AG09309 (cell line): ENCODE data around the gene ANKRD33B.
A peak's percentile ranks its signal among the peaks of the same experiment; 100 is the strongest.

Source experiments
- DNase-seq: peaks from one replicate; pipeline ENCODE4 v3.0.0-alpha.2; 2010; ENCODE audit warnings: low read depth
- H3K4me3 ChIP-seq: 2 replicates; pipeline ENCODE4 v1.5.1; 2011; ENCODE audit warnings: mild to moderate bottlenecking, low read depth, low read length, moderate library complexity; ENCODE audit not compliant: control insufficient read depth
- TF ChIP-seq, protein P1 (sequence below): IDR thresholded peaks from 2 replicates; pipeline ENCODE4 v1.5.1; 2011; ENCODE audit warnings: mild to moderate bottlenecking, low read depth, low read length, inconsistent platforms; ENCODE audit not compliant: insufficient read depth, control insufficient read depth; ENCODE audit errors: missing control alignments

The ANKRD33B gene

DNA sequence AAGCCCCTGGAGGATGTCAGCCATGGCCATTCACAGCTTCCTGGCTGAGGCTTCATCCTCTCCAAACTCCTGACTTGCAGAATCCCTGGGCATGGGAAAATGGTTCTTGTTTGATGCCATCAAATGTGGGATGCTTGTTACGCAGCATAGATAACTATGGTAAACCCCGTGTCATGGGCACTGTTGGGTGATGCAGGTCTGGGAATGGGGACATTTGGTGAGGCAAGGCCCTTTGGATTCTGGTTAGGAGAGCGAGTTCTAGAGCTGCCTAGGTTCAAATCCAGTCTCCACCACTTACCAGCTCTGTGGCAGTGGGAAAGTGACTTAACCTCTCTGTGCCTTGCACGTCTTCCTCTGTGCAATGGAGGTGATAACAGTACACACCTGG lies 41.7 kb upstream of the ANKRD33B start:
- no peak overlapping the region for H3K4me3 ChIP-seq
- TF ChIP-seq, protein P1, sequence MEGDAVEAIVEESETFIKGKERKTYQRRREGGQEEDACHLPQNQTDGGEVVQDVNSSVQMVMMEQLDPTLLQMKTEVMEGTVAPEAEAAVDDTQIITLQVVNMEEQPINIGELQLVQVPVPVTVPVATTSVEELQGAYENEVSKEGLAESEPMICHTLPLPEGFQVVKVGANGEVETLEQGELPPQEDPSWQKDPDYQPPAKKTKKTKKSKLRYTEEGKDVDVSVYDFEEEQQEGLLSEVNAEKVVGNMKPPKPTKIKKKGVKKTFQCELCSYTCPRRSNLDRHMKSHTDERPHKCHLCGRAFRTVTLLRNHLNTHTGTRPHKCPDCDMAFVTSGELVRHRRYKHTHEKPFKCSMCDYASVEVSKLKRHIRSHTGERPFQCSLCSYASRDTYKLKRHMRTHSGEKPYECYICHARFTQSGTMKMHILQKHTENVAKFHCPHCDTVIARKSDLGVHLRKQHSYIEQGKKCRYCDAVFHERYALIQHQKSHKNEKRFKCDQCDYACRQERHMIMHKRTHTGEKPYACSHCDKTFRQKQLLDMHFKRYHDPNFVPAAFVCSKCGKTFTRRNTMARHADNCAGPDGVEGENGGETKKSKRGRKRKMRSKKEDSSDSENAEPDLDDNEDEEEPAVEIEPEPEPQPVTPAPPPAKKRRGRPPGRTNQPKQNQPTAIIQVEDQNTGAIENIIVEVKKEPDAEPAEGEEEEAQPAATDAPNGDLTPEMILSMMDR = no peak
- no peak for DNase-seq

DNA sequence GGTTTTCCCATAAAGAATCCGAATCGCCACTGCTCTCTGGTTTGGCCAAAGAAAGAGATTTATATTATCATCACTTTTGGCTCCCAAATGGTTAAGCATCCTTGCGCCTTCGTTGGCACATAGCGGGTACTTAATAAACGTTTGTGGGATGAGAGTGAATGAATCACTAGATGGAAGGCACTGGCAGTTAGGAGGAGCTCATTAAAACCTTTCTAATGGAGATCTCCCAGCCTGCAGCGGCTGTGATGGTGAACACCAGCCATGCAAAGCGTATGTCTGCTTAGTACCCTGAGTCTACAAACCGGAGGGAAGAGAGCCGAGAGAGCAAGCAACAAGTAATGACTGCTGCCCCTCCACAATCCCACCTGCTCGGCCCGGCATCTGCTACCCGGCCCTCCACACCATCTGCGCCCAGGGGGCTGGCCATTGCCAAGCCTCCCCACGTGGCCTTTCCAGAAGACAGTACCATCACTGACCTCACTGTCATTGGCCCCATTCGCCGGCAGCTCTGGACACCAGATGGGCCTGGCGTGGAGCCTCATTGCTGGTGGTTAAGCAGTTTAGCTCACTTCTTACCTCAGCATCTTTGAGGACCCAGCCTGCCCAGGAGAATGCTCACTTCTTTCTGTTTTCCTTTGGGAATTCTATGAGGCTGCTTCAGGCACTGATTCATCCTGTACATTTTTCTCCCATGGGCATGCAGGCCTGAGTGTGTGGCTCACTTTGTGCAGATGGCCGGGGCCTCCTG lies 39.3 kb upstream of the ANKRD33B start:
- H3K4me3 ChIP-seq = no peak overlapping the region; the same call in 1 of the 2 replicates
- peak; percentile 93 for DNase-seq
- TF ChIP-seq, protein P1 = no peak

DNA sequence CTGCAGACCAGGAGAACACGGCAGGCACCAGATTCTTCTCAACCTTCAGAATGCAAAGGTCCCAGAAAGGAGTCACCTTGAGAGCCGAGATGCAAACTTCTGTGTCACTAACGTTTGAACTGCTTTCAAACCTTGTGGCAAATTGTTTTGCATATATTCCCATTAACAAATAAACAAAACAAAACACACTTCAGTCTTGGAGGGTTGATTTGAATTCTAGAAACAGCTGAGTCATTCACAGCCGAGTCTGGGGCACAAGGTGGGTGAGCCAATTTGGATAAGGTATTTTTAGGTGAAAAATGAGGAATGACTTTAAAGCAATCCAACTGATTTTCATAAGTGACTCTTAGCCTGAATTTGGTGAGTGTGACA lies 38.8 kb upstream of the ANKRD33B start:
- no peak for DNase-seq
- TF ChIP-seq, protein P1 = no peak
- no peak overlapping the region for H3K4me3 ChIP-seq

DNA sequence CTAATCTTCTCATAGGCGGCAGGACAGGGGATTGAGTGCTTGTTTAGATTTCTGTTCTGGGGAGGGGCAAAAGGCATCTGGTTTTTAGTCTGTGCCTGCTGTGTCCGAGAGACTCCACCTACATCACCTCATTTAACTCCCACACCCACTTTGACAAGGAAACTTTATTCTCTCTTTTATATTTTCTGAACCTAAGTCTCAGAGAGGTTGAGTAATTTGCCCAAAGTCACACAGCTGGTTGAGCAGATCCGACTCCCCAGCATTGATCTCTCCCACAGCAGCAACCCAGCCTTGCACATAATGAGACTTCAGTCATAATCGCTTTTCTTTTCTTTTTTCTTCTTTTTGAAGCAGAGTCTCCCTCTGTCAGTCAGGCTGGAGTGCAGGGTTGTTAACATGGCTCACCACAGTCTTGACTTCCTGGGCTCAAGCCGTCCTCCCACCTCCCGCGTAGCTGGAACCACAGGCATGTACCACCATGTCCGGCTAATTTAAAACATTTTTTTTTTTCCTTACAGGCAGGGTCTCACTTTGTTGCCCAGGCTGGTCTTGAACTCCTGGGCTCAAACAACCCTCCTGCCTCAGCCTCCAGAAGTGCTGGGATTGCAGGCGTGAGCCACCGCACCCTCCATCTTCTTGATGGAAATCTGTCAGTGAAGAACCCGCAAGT lies 36.5 kb upstream of the ANKRD33B start:
- DNase-seq = peak; percentile 34
- TF ChIP-seq, protein P1 = no peak
- H3K4me3 ChIP-seq = peak overlapping the region; percentile 11

DNA sequence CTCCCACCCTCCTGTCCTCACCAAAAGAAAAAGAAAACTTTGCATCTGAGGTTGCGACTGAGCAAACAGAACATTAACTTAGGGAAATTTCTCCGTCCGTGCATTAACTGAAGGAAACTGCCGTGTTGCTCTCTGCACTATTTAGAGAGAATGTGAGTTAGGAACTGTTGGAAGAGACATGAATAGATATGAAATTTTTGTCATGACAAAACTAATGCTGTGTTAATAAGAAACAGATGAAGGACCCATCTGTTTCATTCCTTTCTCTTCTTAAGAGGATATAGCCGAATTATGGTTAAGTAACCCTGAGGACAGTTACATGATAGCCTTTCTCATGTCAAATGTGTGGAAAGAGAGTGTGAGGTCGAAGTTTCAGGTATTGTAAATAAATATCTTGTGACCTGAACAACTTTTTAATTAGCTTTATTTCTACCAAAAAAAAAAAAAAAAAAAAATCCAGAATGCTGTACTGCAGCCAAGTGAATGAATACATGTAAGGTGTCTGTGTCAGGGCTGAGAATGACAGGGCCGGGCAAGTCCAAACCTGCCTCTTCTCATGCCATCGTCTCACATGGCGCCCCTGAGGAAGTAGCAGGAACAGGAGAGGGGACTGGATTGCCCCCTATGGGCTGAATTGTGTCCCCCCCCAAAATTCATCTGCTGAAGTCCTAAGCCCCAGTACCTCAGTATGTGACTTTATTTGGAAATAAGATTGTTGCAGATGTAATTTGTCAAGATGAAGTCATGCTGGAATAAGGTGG lies 35.6 kb upstream of the ANKRD33B start:
- TF ChIP-seq, protein P1 = peak; percentile 7
- H3K4me3 ChIP-seq = no peak overlapping the region; the same call in 1 of the 2 replicates
- DNase-seq = peak; percentile 72

DNA sequence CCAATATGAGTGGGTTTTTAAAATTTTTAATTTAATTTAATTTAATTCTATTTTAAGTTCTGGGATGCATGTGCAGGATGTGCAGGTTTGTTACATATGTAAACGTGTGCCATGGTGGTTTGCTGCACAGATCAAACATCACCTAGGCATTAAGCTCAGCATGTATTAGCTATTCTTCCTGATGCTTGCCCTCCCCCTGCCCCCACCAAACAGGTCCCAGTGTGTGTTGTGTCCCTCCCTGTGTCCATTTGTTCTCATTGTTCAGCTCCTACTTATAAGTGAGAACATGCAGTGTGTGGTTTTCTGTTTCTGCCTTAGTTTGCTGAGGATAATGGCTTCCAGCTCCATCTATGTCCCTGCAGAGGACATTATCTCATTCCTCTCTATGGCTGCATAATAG lies 35.0 kb upstream of the ANKRD33B start:
- DNase-seq = no peak
- TF ChIP-seq, protein P1 = no peak
- H3K4me3 ChIP-seq = no peak overlapping the region
